Right cardiac atrium (tissue), 5 donors: Measurements from ENCODE around the gene CHST13. TPM values are rescaled to one million over a fixed set of nuclear protein-coding genes. Genes with fewer than 3 reads are reported as not detected.

ENCODE experiments used
- ATAC-seq, 2 donors: fragments of 200-7000 bp; cut with Tn5 transposase; one replicate each; pipeline versions ENCODE4 v1.8.0 to v1.9.1; 2020; ENCODE audit warnings: moderate library complexity in 2 of 2, mild to moderate bottlenecking in 1 of 2
- DNase-seq, 3 donors: peaks; one replicate each; pipeline ENCODE4 v3.0.0-alpha.2; 2020
- H3K27ac ChIP-seq: one replicate; pipeline ENCODE4 v1.5.1; 2013; ENCODE audit warnings: mild to moderate bottlenecking, low read length, control low read depth, moderate library complexity
- H3K27me3 ChIP-seq: one replicate; pipeline ENCODE4 v1.6.1; 2013; ENCODE audit not compliant: control insufficient read depth, insufficient read depth
- H3K4me1 ChIP-seq: one replicate; pipeline ENCODE4 v1.6.1; 2013; ENCODE audit warnings: low read length; ENCODE audit not compliant: control insufficient read depth, insufficient read depth
- H3K4me3 ChIP-seq: one replicate; pipeline ENCODE4 v1.5.1; 2013; ENCODE audit warnings: low read length, control low read depth
- H3K9me3 ChIP-seq: one replicate; pipeline ENCODE4 v1.6.1; 2013; ENCODE audit warnings: low read length; ENCODE audit not compliant: control insufficient read depth
- WGBS: extraction: QIAGEN DNeasy Blood & Tissue Kit; methylation state at CpG from one replicate; pipeline ENCODE4 v1.1.7; 2013; 5-methylcytosine and 5-hydroxymethylcytosine counted together
- intact Hi-C, 4 donors: fragments of 100-400 bp; cut with DNase I; formaldehyde crosslinking; loops; one replicate each; pipeline versions ENCODE4 v1.11.0 to v1.14.0; 2022 to 2023
- polyA plus RNA-seq: library from polyadenylated mRNA; stranded (reverse); fragments of 200-250 nt; gene quantifications from one replicate; pipeline ENCODE4 v1.2.3, GENCODE V29; 2013
- total RNA-seq, 4 donors: library from RNA; stranded (reverse); fragmentation: NEBNext Ultra II Directional; extraction: Animal tissue kit (Norgen Biotek cat#: 25700); gene quantifications; one replicate each; pipeline ENCODE4 v1.2.1, GENCODE V29; 2021
- donor health status: healthy with polysubstance abuse.
- donor health status: DM: no; HTN: yes; CAD: no.
- donor health status: DM: no; HTN: no; CAD: no.
- donor health status: DM: no; HTN: yes; CAD: no; lungs with severe emphysema.
- donor health status: DM: yes; HTN: yes; CAD: no.

Gene CHST13
- total and polyA plus RNA-seq, 5 donors: 0.11 to 0.59 (median 0.27) TPM; not detected in 1

GRCh38 chr3:126481808-126482502, 42.0 kb upstream of the CHST13 start:
- ATAC-seq (peak; percentile 28 to 35), DNase-seq (peak; percentile 51 to 84 (median 78))
- Histone ChIP-seq H3K4me3 (no peak overlapping the region), H3K27ac (no peak overlapping the region), H3K27me3 (no peaks in the 10 kb centered on the region), H3K4me1 (no peaks in the 10 kb centered on the region), H3K9me3 (no peaks in the 10 kb centered on the region)
- WGBS: 72% methylated on average over 16 of the region's 16 CpGs
- intact Hi-C loops: no loop called here

- intact Hi-C loops: no loop called here
- no peaks in the 10 kb centered on the region for H3K27me3 ChIP-seq
- ATAC-seq (no peak), DNase-seq (no peak)
- 81% methylated on average over 15 of the region's 15 CpGs for WGBS
- H3K9me3 ChIP-seq: no peaks in the 10 kb centered on the region
- H3K27ac ChIP-seq: no peak overlapping the region
- H3K4me1 ChIP-seq: no peaks in the 10 kb centered on the region
- no peak overlapping the region for H3K4me3 ChIP-seq
These were observed 41.3 kb upstream of the CHST13 start for GRCh38 chr3:126482503-126483255.

GRCh38 chr3:126483321-126483761, 40.6 kb upstream of the CHST13 start:
- Histone ChIP-seq H3K4me3 (no peak overlapping the region), H3K4me1 (no peaks in the 10 kb centered on the region), H3K27ac (no peak overlapping the region), H3K9me3 (no peaks in the 10 kb centered on the region), H3K27me3 (no peaks in the 10 kb centered on the region)
- intact Hi-C loops: no loop called here
- WGBS: 87% methylated on average over 14 of the region's 14 CpGs
- ATAC-seq (no peak), DNase-seq (no peak)

- no peaks in the 10 kb centered on the region for H3K9me3 ChIP-seq
- 78% methylated on average over 3 of the region's 3 CpGs for WGBS
- H3K4me3 ChIP-seq: no peak overlapping the region
- no peak overlapping the region for H3K27ac ChIP-seq
- H3K27me3 ChIP-seq: no peaks in the 10 kb centered on the region
- ATAC-seq: no peak
- no peak for DNase-seq
- intact Hi-C loops: no loop called here
- H3K4me1 ChIP-seq: no peaks in the 10 kb centered on the region
These were observed 39.8 kb upstream of the CHST13 start for GRCh38 chr3:126484148-126484547.

- DNase-seq: no peak
These were observed 39.3 kb upstream of the CHST13 start for GRCh38 chr3:126484662-126485061.

GRCh38 chr3:126485176-126485897, 38.6 kb upstream of the CHST13 start:
- no peaks in the 10 kb centered on the region for H3K27me3 ChIP-seq
- H3K9me3 ChIP-seq: no peaks in the 10 kb centered on the region
- no peak overlapping the region for H3K27ac ChIP-seq
- H3K4me3 ChIP-seq: no peak overlapping the region
- intact Hi-C loops: no loop called here
- WGBS: 88% methylated on average over 8 of the region's 8 CpGs
- H3K4me1 ChIP-seq: no peaks in the 10 kb centered on the region
- no peak for DNase-seq
- ATAC-seq: no peak

More at GRCh38 chr3:126484662-126485061, 39.3 kb upstream of the CHST13 start:
- Histone ChIP-seq H3K4me3 (no peak overlapping the region), H3K27me3 (no peaks in the 10 kb centered on the region), H3K4me1 (no peaks in the 10 kb centered on the region), H3K27ac (no peak overlapping the region), H3K9me3 (no peaks in the 10 kb centered on the region)
- intact Hi-C loops: no loop called here
- ATAC-seq: no peak
- 80% methylated on average over 3 of the region's 3 CpGs for WGBS

GRCh38 chr3:126485956-126486355, 38.0 kb upstream of the CHST13 start:
- DNase-seq (no peak), ATAC-seq (no peak)
- H3K9me3 ChIP-seq: no peaks in the 10 kb centered on the region
- H3K4me3 ChIP-seq: no peak overlapping the region
- no peaks in the 10 kb centered on the region for H3K4me1 ChIP-seq
- no peaks in the 10 kb centered on the region for H3K27me3 ChIP-seq
- WGBS: 98% methylated on average over 9 of the region's 9 CpGs
- intact Hi-C loops: no loop called here
- H3K27ac ChIP-seq: no peak overlapping the region

- Histone ChIP-seq H3K9me3 (no peaks in the 10 kb centered on the region), H3K4me3 (no peak overlapping the region), H3K27ac (no peak overlapping the region), H3K4me1 (no peaks in the 10 kb centered on the region), H3K27me3 (no peaks in the 10 kb centered on the region)
- no peak for ATAC-seq
- intact Hi-C loops: no loop called here
- DNase-seq: no peak
- WGBS: 77% methylated on average over 14 of the region's 14 CpGs
These were observed 37.6 kb upstream of the CHST13 start for GRCh38 chr3:126486360-126486847.

- intact Hi-C loops: no loop called here
- Histone ChIP-seq H3K4me1 (no peaks in the 10 kb centered on the region), H3K27me3 (no peaks in the 10 kb centered on the region), H3K4me3 (no peak overlapping the region), H3K9me3 (no peaks in the 10 kb centered on the region), H3K27ac (no peak overlapping the region)
- ATAC-seq: peak; percentile 46 to 74
- WGBS: 36% methylated on average over 17 of the region's 17 CpGs
- DNase-seq: no peak
These were observed 36.7 kb upstream of the CHST13 start for GRCh38 chr3:126487151-126487771.

- H3K4me1 ChIP-seq: no peaks in the 10 kb centered on the region
- 83% methylated on average over 14 of the region's 14 CpGs for WGBS
- intact Hi-C loops: no loop called here
- no peak for DNase-seq
- no peaks in the 10 kb centered on the region for H3K27me3 ChIP-seq
- no peak for ATAC-seq
- no peaks in the 10 kb centered on the region for H3K9me3 ChIP-seq
- no peak overlapping the region for H3K27ac ChIP-seq
- no peak overlapping the region for H3K4me3 ChIP-seq
These were observed 35.8 kb upstream of the CHST13 start for GRCh38 chr3:126488185-126488584.
